Measurements from ENCODE around the gene ZNF28.
"Not testable (repeated sequence)": the region's sequence is repeated elsewhere in the genome, so short reads cannot be mapped to it uniquely, and the experiment has no call there.

Gene ZNF28

DNA sequence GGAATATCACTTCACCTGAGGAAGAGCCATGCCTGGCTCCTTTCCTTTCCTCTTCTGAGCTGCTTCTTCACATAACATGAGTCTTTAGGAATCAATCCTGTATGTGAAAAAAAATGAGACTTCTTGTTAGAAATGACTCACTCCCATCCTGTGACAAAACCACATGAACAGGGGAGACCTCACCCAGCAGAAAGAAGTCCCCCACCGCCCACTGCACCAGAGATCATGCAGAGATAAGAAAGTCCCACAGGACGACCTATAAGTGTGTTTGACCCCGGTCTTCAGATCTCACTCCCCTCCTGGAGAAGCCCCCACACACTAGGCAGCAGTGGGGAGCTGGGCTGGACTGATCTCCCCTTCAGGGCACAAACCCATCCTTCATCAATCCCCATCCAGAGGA lies 42.6 kb downstream of the ZNF28 start:
- peak; percentile 42 for DNase-seq (ENCODE audit: low spot score)

DNA sequence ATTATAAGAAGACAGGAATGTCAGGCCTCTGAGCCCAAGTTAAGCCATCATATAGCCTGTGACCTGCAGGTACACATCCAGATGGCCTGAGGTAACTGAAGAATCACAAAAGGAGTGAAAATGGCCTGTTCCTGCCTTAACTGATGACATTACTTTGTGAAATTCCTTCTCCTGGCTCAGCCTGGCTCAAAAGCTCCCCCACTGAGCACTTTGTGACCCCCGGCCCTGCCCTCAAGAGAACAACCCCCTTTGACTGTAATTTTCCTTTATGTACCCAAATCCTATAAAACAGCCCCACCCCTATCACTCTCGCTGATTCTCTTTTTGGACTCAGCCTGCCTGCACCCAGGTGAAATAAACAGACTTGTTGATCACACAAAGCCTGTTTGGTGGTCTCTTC lies 65.0 kb downstream of the ZNF28 start:
- DNase-seq (ENCODE audit: low spot score), result not testable (repeated sequence)

DNA sequence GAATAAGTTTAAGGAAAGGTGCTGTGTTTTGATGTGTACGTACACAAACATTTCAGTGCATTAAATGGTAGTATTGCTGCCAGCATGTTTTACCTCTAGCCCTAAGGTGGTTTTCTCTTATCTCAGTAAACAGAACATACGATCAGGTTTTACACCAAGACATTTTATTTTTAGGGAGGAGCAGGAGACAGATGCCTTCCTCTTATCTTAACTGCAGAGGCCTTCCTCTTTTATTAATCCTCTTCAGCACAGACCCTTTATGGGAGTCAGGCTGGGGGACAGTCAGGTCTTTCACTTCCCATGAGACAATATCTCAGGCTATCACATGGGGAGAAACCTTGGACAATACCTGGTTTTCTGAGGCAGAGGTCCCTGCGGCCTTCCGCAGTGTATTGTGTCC lies 71.7 kb downstream of the ZNF28 start:
- DNase-seq (ENCODE audit: low spot score), result no peak

DNA sequence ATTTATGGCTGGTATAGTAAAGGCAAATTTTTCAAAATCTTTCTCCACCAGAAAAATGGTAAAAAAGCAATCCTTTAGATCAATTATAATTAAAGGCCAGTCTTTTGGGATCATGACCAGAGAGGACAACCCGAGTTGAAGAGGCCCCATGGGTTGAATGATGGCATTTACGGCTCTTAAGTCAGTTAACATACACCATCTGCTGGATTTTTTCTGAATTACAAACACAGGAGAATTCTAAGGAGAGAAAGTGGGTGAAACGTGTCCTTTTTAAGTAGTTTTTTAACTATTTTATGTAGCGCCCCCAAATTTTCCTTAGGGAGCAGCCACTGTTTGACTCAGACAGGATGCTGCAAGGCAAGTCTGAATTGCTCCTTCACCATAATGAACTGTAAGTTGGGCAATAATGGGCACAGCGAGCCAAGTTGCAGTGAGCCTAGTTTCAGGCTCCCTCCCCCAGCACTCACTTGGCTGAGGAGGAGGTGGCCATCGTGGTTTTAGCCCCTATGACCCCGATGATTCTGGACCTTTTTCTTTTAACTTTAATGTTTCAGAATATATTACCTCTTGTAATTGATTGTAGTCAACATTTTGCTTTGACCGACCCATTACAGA lies 73.0 kb downstream of the ZNF28 start:
- peak; percentile 49 for DNase-seq (ENCODE audit: low spot score)

Measured in CD4-positive, alpha-beta T cell treated with Interleukin-15 for 4 hours (primary cell).